Esophagus mucosa (tissue), 1 donor: ENCODE results near the gene GALNT11. TPM values are rescaled to one million over a fixed set of nuclear protein-coding genes. Genes with fewer than 3 reads are reported as not detected.
"Not testable (repeated sequence)": the region's sequence is repeated elsewhere in the genome, so short reads cannot be mapped to it uniquely, and the experiment has no call there.

Source experiments
- ATAC-seq: fragments of 200-7000 bp; cut with Tn5 transposase; one replicate; pipeline ENCODE4 v1.9.1; 2020
- total RNA-seq: library from RNA; stranded (reverse); gene quantifications from one replicate; pipeline ENCODE4 v1.2.4, GENCODE V29; 2023
- donor health status: DM: yes; HTN: yes; CAD: no.

GALNT11 gene
- total RNA-seq, 1 donor from 2014 or later = 16.9 TPM

DNA sequence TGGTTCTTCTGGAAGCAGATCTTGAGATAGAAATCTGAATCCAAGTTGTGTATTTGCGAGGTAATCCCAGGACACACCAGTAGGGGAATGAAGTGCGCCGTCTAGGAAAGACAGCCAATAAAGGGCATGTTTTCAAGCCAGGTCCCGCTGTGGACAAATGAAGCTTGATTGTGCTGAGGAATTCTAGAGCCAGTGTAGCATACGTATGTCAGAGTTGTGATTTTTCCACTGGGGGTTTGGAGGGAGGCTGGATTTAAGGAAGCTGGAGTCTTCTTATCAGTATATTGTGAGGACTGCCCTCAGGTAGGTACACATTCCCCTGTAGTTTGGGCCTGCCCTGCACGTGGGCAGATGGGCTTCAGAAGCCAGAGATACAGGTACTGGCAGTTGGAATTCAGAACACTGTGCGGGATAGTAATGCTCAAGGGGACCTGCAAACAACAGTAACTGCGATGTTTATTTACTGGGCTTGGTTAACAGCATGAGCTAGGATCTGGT lies 50.9 kb downstream of the GALNT11 start:
- ATAC-seq = no peak

DNA sequence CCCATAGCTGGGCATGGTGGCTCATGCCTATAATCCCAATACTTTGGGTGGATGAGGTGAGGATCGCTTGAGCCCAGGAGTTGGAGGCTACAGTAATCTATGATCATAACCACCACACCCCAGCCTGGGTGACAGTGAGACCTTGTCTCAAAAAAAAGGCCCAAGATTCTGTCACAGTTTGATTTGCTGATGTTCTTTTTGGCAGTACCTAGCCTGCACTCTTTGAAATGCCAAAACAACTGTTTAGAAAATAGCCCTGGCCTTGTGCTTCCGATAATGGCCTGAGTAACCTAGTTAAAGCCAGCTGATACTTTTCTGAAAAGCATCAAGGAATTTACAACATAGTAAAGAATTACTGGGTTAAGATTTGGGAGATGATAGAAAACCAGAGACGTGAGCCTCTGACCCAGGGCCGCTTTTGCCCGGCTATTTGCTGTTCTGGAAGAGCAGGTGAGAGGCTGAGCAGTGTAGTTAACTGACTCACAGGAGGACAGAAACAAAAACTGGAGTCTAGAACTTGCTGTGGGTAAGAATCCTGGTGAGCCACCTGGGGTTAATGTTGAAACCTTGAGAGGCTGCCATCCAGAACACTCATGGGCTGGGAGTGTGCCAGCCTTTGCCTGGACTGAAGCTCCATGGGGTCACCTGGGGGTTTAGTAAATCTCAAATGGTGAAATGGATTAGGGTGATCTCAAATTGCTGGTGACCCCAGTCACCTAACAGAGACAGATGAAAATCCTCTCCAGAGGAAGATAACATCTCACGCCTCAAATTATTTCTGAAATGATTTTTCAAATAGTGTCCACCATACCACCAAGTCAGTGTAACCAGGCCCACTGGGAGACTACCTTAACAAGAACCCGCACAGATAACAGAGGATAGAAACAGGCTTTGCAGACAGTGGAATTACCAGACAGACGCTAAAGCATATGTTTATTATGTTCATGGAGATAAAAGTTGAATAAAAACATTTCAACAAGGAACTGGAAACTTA lies 51.8 kb downstream of the GALNT11 start:
- ATAC-seq = peak; percentile 63

DNA sequence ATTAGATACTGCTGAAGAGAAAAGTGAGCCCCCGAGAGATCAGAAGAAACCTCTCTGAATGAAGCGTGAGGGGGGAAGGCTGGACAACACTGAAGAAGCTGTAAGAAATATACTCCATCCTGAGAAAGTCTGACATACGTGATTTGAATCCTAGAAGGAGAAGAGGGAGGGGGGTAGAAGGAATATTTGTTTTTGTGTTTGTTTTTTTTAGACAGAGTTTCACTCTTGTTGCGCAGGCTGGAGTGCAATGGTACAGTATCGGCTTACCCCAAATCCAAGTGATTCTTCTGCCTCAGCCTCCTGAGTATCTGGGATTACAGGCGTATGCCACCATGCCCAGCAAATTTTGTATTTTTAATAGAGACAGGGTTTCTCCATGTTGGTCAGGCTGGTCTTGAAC lies 52.6 kb downstream of the GALNT11 start:
- no peak for ATAC-seq

DNA sequence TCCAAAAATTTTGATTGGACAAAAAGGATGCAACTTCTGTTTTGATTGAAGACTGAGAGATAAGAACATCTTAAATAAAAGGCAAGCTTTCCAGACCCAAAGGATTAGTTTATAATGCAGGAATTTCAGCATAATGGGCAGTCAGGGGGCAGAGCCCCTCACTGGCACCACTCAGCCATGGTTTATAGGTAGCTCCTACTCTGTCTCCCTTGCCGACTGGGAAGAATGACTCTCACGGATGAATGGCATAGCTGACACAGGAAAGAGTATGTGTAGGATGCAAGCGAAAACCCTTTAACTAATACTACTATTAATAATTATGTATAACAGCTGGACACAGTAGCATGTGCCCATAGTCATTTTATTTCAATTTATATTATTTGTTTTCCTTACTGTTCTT lies 53.3 kb downstream of the GALNT11 start:
- no peak for ATAC-seq

DNA sequence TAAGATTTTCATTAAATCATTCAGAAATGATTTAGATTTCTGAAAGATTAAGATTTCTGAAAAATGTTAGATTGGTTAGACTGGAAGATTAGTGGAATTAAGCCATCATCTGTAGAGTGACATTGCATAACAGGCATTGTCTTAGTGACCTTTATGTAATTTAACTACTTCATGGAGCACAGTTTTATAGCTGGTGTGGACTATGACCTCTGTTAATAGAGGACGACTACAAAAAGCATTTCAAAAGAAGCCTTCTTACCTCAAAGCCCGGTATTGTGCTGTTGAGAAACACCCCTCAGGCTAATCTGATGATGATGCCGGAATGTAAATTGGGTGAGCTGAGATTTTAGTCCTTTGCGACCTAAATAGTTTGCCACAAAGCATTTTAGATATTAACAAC lies 55.6 kb downstream of the GALNT11 start:
- peak; percentile 20 for ATAC-seq

DNA sequence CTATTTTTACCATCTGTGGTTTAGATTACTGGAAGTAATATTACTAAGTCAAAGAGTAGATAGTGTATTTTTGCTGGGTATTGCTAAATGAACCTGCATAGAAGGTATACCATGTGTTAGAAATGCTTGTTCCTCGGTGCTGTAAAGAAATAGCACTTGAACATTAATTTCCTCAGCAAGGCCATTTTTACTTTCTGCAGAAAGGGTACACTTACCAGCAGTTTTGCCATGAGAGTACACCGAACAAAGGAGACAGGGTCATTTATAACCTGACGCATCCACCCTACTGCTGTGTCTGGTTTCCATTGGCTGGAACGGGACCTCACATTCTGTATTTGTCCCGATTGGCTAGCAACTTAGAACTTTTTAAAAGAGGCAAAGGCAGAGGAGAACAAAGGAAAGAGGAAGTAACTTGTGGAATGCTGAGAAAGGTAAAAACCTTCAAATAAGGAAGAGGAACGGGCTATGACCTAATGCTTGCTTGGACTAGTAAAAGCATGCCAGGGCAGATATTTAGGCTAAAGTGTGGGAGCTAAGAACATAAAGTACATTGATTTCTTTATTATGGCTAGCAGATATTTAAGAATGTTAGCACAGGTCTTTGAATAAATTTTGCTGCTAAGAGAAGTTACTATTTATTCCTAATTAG lies 56.7 kb downstream of the GALNT11 start:
- not testable (repeated sequence) for ATAC-seq

DNA sequence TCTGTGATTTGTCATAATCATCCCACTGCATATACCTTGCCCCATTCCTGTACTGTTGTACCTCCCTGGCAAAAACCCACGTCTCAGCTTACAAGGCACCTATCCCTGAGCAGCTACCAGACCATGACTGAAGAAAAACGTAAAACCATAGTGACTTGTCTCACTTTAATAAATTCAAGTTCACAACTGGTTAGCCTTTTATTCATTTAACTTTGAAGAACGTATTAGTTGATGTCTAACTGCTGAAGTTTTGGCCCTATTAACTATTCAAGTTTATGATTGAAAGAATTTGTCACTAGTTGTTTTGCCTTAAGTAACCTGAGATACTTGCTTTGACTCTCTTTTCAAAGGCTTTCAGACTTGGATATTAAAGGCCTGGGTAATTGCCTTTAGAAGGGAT lies 59.7 kb downstream of the GALNT11 start:
- no peak for ATAC-seq

DNA sequence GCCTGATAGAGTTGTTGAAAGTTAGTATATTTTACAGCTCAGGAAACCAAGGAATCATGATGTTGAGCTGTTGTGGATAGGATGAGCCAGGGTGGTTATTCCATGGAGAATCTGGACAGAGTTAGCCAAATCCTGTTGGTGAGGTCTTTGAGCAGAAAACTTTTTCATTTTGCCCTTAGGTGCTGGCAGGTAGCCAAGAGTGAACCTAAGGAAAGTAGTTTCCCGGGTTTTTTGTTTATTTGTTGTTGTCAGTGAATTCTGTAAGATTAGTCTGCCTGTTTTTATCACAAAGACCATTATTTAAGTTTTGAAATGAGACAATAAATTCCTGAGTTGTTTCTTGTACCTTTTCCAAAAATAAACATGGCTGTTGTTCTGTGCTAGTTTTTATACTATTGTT lies 61.0 kb downstream of the GALNT11 start:
- no peak for ATAC-seq

DNA sequence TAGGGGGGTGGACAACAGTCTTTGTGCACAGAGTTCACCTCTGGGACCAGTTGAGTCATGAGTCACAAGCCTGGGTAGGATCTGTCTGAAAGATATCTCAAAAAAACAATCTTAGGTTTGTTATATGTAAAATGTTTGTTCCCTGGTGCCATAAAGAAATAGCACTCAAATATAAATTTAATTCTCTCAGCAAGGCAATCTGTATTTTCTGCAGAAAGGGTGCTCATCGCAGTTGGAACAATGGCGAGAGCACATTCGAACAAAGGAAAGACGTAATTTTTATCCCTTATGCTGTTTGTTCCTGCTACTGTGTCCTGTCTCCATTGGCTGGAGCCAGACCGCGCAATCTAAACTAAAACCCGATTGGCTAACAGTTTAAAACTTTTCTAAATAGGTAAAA lies 63.7 kb downstream of the GALNT11 start:
- ATAC-seq = no peak

DNA sequence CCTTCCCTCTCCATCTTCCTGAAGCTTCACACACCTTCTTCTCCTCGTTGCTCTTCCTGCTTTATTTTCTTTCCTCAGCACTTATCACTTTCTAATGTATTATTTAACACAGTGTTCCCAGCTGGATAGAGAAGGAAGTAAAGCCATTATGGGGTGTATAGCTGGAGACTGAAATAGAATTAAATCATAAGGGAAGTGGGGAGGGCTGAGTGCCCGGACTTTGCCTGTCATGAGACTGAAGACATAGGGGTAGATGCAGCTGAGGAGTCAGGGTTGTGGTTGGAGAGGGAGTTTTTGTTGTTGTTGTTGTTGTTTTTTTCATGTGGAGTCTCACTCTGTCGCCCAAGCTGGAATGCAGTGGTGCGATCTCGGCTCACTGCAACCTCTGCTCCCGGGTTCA lies 65.3 kb downstream of the GALNT11 start:
- no peak for ATAC-seq

DNA sequence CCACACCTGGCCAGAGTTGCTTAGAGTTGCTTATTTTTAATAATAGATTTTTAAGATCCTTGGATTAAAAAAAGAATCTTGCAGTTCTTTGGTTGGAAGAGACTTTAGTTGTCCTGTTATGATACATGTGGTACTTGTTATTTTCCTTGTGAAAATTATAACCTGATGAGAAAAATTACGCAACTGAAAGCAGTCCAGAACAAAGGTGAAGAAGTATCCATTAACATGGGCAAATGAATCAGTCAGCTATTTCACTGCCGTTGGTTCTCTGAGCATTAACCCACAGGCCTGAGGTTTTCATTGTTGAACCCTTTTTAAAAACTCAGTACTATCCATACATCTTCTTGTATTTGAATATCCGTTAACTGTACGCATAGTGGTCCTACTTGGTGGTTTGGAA lies 68.2 kb downstream of the GALNT11 start:
- no peak for ATAC-seq

DNA sequence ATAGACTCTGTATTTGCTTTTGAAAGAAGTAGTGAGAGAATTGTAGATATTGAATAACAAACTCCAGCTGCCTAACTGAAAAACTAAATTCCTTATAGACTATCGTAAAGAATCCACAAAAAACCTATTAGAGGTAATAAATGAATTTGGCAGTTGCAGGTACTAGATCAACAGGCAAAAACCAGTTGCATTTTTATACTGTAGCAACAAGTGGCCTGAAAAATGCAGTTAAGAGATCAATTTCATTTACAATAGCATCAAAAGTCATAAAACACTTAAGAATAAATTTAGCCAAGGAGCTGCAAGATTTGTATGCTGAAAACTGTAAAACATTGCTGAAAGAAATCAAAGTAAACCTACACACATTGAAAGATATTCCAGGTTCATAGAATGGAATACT lies 70.3 kb downstream of the GALNT11 start:
- no peak for ATAC-seq

DNA sequence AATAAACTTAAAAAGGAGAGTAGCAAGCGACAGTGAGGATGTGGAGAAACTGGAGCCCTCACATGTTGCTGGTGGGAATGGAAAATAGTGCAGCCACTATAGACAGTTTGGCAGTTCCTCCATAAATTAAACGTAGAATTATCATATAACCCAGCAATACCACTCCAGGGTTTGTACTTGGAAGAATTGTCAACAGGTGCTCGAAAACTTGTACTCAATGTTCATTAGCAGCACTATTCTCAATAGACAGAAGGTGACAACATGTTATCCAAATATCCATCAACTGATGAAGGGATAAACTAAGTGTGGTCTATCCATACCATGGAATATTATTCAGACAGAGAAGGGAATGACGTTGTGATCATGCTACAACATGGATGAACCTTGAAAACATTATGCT lies 71.9 kb downstream of the GALNT11 start:
- no peak for ATAC-seq

DNA sequence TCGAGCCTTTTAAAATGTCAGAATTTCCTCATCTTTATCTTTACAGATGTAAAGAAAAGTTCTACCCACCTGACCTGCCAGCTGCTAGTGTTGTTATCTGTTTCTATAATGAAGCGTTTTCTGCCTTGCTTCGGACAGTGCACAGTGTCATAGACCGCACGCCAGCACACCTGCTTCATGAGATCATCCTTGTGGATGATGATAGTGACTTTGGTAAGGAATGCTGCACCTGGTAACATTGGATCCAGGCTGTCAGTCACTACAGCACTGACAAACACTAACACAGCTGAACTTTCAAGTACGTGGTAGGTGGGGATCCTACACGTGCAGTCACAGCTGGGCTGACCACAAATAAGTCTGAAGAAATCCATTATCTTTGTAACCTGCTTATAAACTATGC lies 77.6 kb downstream of the GALNT11 start:
- ATAC-seq = no peak

DNA sequence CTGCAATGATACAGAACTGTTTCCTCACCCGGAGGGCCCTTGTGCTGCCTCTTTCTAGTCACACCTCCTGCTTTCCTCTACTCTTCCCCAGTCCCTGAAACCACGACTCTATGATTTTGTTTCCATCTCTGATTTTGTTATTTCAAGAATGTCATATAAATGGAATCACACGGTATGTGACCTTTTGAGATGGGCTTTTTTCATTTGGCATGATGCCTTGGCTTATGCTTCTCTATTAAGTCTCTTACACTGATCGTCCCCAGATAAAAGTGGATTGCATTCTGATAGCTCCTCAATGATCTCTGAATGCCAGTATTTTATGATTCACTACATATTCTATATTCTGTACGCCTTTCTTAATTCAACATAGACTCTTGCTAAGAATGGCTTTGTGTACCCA lies 78.2 kb downstream of the GALNT11 start:
- no peak for ATAC-seq

DNA sequence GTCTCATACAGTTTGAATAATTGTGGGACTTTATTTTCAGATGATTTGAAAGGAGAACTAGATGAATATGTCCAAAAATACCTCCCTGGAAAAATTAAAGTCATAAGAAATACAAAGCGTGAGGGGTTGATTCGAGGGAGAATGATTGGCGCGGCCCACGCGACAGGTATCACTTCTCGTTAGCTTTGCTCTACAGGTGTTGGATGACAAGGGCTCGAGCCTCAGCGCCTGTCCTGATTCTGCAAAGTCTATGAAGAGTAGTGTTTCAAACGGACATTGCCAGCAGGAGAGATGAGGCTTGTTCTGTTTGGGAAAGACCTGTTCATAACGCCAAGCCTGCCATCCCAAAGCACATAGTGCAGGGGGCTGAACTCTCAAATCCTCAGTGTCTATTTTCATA lies 79.7 kb downstream of the GALNT11 start:
- no peak for ATAC-seq

DNA sequence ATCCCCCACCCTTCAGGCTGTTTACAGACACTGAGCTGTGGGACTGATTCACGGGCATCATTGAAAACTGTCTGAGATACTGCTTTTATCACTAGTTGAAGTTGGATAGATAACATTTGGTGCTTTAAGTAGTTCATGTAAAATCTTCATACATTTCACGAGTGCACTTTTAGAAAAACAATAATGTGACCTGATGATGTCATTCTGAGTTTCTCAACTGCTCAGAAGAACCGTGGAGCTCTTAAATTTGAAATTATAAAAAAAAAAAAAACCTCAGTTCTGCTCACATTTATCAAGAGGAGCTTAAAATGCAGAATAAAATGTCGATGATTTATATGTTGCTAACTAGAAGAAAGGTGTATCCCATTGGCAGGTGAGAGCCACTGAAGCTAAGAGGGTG lies 81.5 kb downstream of the GALNT11 start:
- no peak for ATAC-seq

DNA sequence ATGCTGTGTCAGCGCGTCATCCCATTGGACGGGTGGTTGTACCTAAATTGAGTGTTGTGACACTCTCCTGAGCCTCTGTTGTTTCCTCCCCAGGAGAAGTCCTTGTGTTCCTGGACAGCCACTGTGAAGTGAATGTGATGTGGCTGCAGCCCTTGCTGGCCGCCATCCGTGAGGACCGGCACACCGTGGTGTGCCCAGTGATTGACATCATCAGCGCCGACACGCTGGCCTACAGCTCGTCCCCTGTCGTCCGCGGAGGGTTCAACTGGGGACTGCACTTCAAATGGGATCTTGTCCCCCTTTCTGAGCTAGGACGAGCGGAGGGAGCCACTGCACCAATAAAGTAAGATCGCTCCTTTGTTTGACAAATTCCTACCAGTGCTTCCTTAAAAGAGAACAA lies 82.5 kb downstream of the GALNT11 start:
- ATAC-seq = no peak

DNA sequence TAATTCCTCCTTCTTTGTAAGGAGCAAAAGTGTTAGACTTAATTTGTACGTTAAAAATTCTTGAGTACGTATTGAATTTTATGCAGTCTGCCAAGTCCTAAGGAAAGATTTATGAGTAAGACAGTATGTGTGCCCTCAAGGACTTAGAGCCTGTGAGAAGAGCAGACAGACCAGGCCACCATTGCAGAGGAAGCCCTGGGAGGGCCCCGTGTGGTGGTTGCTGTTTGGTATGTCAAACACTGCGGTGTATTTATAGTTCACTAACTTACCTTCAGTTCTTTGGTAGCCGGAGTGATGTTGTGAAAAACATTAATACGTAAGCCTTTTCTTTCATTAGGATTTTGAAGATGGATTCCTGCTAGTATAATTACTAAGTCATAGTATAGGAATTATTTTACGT lies 82.9 kb downstream of the GALNT11 start:
- ATAC-seq = no peak

DNA sequence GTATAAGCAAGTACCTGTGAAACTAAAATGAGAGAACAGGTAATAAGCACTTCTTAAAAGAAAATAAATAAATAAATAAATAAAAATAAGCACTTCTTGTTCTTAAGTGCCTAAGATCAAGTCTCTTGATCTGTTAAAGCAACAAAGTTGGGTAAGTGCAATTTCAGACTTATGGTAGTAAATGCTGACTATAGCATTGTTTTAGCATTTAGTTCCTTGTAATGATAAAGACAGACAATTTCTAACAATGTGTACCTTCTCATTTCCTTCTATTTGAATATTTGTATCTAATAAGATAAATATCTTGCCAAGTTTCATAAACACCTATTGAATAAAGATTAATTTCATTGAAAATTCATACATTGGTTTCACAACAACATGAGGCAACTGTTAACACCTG lies 87.4 kb downstream of the GALNT11 start:
- ATAC-seq = no peak

DNA sequence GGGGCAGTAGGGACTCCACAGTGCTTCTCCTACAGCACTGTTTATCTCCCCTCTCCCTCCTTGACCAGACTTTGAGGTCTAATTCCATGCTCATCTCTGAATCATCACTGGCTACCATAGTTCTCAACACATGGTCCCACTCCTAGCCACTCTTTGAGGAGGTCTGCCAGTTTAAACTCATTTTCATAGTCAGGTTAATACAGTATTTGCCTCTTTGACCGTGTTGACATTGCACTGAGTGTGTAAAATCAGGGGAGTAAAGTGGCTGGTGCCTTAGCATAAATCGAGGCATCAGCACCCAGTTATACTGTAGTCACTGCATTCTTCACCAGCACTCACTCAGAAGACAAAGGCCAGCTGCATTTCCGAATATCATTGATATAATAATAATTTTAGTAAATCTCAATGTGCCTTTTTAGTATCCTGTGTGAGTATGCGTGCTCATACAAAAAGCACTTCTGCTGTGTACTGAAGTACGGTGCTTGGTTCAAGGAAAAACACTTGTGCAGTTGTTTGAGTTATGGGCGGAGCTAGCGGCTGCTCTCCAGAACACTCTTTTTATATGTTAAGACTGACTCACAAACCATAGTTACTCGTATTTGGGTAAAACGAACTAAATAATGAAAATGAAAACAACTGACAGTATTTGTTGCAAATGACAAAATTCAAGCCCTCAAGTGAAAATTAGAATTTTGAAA lies 89.7 kb downstream of the GALNT11 start:
- no peak for ATAC-seq

DNA sequence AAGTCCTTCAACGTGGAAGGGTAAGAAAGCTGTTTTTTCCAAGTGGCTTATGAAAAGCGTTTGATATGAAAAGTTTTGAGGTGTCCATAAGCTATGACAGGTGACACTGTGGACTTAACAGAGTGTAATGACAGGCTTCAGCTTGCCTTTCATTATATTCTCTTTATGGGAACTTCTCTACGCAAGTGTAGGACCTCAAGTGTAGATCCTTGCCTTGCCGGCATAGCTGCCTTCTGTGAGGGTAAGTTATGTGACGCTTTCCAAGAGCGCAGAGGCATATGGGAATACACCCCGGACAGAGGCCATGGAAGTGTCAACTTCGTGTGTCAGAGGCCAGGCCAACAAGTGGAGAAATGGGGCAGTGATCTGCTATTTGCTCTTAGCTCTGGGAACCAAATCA lies 91.9 kb downstream of the GALNT11 start:
- ATAC-seq = no peak

DNA sequence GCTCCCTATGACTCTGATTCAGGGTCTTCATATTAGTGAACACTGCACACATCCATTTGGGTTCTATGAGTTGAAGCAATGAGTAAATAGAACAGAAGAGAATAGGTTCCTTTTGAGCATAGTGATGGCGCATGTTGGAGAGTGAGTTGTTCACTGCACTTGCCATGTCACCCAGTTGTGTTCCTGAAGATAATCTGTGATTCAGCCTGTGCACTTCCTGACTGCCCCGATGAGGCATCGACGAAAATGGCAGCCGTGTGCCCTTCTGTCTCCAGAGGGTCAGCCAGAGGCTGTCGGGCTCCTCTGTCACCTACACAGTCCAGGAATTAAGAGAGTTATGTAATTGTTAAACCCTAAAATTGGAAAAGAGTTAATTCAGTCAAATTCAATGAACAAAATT lies 94.7 kb downstream of the GALNT11 start:
- no peak for ATAC-seq
